HG03060 (cell line): Measurements from ENCODE around the gene STON1.
"Not testable (repeated sequence)": the region's sequence is repeated elsewhere in the genome, so short reads cannot be mapped to it uniquely, and the experiment has no call there.

Experiments
- ATAC-seq: cut with Tn5 transposase; IDR thresholded peaks from one replicate; pipeline ENCODE4 v1.9.1; 2021; ENCODE audit warnings: low read depth, moderate number of reproducible peaks; ENCODE audit not compliant: unreplicated experiment

STON1 gene

GRCh38 chr2:48607307-48608014, 77.5 kb downstream of the STON1 start:
- ATAC-seq, result no peak

- ATAC-seq, result no peak
Measured at GRCh38 chr2:48613211-48613610, 83.3 kb downstream of the STON1 start.

DNA sequence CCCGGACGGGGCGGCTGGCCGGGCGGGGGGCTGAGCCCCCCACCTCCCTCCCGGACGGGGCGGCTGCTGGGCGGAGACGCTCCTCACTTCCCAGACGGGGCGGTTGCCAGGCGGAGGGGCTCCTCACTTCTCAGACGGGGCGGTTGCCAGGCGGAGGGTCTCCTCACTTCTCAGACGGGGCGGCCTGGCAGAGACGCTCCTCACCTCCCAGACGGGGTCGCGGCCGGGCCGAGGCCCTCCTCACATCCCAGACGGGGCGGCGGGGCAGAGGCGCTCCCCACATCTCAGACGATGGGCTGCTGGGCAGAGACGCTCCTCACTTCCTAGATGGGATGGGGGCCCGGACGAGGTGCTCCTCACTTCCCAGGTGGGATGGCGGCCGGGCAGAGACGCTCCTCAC, 84.6 kb downstream of the STON1 start:
- ATAC-seq, result not testable (repeated sequence)

GRCh38 chr2:48617618-48618017, 87.7 kb downstream of the STON1 start, which contains the start of gene GTF2A1L:
Gene GTF2A1L, plus strand, starts transcription at chr2:48617856. Its CDS starts 19 bp downstream, at chr2:48617875.
- ATAC-seq, result no peak

DNA sequence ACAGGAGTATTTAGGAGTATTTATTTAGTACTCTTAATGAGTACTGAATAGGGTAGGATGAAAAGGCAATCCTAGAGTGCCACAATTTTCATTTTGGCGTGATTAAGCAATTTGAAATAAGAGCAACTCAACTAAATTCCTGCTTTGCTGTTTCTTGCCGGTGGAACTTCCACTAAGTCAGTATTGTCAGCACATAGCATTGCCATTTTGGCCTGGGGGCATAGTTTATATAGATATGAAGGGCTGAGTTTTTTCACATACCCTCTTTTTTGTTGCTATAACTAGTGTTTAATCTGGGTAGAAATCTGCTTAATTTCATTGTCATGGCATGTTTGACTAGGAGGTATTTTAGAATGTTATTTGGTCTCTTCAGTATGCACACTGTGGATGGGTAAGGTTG, 89.6 kb downstream of the STON1 start:
- no peak for ATAC-seq

DNA sequence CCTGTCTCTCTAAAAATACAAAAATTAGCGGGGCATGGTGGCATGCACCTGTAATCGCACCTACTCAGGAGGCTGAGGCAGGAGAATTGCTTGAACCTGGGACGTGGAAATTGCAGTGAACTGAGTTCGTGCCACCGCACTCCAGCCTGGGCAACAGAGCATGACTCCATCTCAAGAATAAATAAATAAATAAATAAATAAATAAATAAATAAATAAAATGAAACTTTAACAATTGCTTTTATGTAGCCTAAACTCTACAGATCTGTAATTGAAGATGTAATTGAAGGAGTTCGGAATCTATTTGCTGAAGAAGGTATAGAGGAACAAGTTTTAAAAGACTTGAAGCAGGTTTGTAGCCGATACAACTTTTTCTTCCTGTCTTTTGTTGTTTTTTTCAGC, 90.7 kb downstream of the STON1 start:
- no peak for ATAC-seq

DNA sequence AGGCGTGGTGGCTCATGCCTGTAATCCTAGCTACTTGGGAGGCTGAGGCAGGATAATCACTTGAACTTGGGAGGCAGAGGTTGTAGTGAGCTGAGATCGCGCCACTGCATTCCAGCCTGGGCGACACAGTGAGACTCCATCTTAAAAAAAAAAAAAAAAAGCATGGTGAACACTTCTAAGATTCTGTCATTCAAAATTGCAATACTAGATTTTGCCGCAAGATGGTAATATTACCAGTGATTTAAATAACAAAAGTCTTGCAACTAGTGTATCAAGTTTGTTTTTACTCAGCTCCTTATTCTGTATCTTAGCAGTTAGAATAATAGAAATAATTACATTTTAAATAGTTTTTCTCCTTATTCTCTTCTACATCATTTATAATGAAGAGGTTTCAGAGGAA, 92.7 kb downstream of the STON1 start:
- not testable (repeated sequence) for ATAC-seq

DNA sequence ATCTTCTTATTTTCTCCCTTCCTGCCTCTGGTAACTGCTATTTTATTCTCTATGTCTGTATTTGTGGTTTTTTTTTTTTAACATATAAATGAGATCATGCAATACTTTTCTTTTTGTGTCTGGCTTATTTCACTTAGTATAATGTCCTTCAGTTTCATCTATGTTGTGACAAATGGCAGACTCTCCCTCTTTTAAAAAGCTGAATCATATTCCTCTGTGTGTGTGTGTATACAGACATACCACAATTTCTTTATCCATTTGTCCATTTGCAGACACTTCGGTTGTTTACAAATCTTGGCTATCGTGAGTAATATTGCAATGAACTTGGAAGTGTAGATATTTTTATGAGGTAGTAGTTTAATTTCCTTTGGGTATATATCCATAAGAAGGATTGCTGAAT, 94.7 kb downstream of the STON1 start:
- ATAC-seq, result no peak

DNA sequence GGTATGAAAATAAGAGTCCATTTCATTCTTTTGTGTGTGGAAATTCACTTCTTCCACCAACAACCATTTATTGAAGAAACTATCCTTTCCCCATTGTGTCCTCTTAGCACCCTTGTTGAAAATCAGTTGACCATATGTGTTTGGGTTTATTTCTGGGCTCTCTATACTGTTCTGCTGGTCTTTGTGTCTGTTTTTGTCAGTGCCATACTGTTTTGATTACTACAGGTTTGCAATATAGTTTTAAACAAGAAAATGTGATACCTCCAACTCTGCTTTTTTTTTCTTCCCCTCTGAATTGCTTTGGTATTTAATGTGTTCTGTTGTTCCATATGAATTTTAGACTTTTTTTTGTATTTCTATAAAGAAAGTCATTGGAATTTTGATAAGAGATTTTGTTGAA, 96.1 kb downstream of the STON1 start:
- no peak for ATAC-seq

- no peak for ATAC-seq
Measured at GRCh38 chr2:48633143-48633542, 103.2 kb downstream of the STON1 start.

GRCh38 chr2:48635786-48636185, 105.8 kb downstream of the STON1 start:
- ATAC-seq, result no peak

- no peak for ATAC-seq
Measured at GRCh38 chr2:48638261-48638660, 108.3 kb downstream of the STON1 start.
